K562 (cell line): ENCODE results near the gene MIDN. TPM values are rescaled to one million over a fixed set of nuclear protein-coding genes. Genes with fewer than 3 reads are reported as not detected.

ENCODE experiments used
- CBX1 ChIP-seq: sonication (generic); IDR thresholded peaks from 2 replicates; pipeline ENCODE4 v1.6.1; 2016; ENCODE audit warnings: antibody characterized with exemption, low read depth, mild to moderate bottlenecking
- EGR1 ChIP-seq: fragments of 450-650 bp; conservative IDR thresholded peaks from 2 replicates; pipeline ENCODE4 v1.6.1; 2017; ENCODE audit warnings: mild to moderate bottlenecking
- GABPA ChIP-seq: fragments of 200-800 bp; sonication (Bioruptor generic); conservative IDR thresholded peaks from 2 replicates; pipeline ENCODE4 v1.6.1; 2016; ENCODE audit warnings: low read depth, missing genetic modification characterization, missing compliant biosample characterization
- HNRNPH1 ChIP-seq: fragments of 200-400 bp; formaldehyde crosslinking; optimal IDR thresholded peaks from 2 replicates; pipeline ENCODE3; 2017; ENCODE audit warnings: low read depth, mild to moderate bottlenecking, low read length, moderate library complexity
- HNRNPL ChIP-seq: fragments of 200-400 bp; formaldehyde crosslinking; IDR thresholded peaks from 2 replicates; pipeline ENCODE4 v1.6.1; 2017; ENCODE audit warnings: low read depth, mild to moderate bottlenecking, low read length
- ID3 ChIP-seq, 2 experiments: fragments of 250-450 bp in 1 of 2; fragments of 450-650 bp in 1 of 2; sonication (Bioruptor Pico) in 1 of 2; IDR thresholded peaks; 2 replicates each; pipeline versions ENCODE4 v1.6.1 to v1.8.0; 2016 to 2021; ENCODE audit warnings: mild to moderate bottlenecking in 2 of 2, moderate library complexity in 2 of 2, missing compliant biosample characterization in 1 of 2, missing genetic modification characterization in 1 of 2
- LCOR ChIP-seq: sonication (generic); formaldehyde crosslinking; IDR thresholded peaks from 2 replicates; pipeline ENCODE4 v1.8.0; 2022; ENCODE audit warnings: mild to moderate bottlenecking, missing genetic modification reagents
- MAX ChIP-seq: sonication (generic); formaldehyde crosslinking; IDR thresholded peaks from 2 replicates; pipeline ENCODE4 v1.9.0; 2022; ENCODE audit warnings: mild to moderate bottlenecking, missing genetic modification reagents
- OTX1 ChIP-seq: fragments of 450-650 bp; formaldehyde crosslinking; IDR thresholded peaks from 2 replicates; pipeline ENCODE4 v1.4.0; 2022; ENCODE audit warnings: mild to moderate bottlenecking
- RB1 ChIP-seq: fragments of 450-650 bp; IDR thresholded peaks from 2 replicates; pipeline ENCODE4 v1.6.1; 2017; ENCODE audit warnings: low read depth, mild to moderate bottlenecking
- TCF3 ChIP-seq: sonication (generic); formaldehyde crosslinking; IDR thresholded peaks from 2 replicates; pipeline ENCODE4 v1.4.0; 2020; ENCODE audit warnings: mild to moderate bottlenecking, missing genetic modification reagents
- WHSC1 ChIP-seq: IDR thresholded peaks from one replicate; pipeline ENCODE4 v1.6.1; 2012; ENCODE audit warnings: low read length, control low read depth, inconsistent platforms
- XRCC3 ChIP-seq: fragments of 450-650 bp; IDR thresholded peaks from 2 replicates; pipeline ENCODE4 v1.6.1; 2017; ENCODE audit warnings: mild to moderate bottlenecking, moderate library complexity
- ZBTB40 ChIP-seq, 2 experiments: fragments of 450-650 bp in 1 of 2; sonication (generic) in 1 of 2; formaldehyde crosslinking in 1 of 2; IDR thresholded peaks; 2 replicates each; pipeline versions ENCODE4 v1.7.1 to v1.9.0; 2016 to 2022; ENCODE audit warnings: inconsistent platforms in 1 of 2, mild to moderate bottlenecking in 1 of 2, missing genetic modification reagents in 1 of 2
- ZFX ChIP-seq: sonication (generic); formaldehyde crosslinking; IDR thresholded peaks from 2 replicates; pipeline ENCODE4 v1.8.0; 2022; ENCODE audit warnings: mild to moderate bottlenecking, missing genetic modification reagents, moderate library complexity
- ZNF239 ChIP-seq: fragments of 250-450 bp; sonication (Bioruptor Pico); IDR thresholded peaks from 2 replicates; pipeline ENCODE4 v1.4.0; 2020; ENCODE audit warnings: mild to moderate bottlenecking
- ZNF384 ChIP-seq: IDR thresholded peaks from 2 replicates; pipeline ENCODE4 v1.6.1; 2012; ENCODE audit warnings: low read depth, low read length, improper control_type of control experiment
- ZNF561 ChIP-seq: fragments of 450-650 bp; formaldehyde crosslinking; conservative IDR thresholded peaks from 2 replicates; pipeline ENCODE4 v1.4.0; 2020; ENCODE audit warnings: mild to moderate bottlenecking, moderate library complexity
- ZNF830 ChIP-seq: fragments of 250-450 bp; sonication (Bioruptor Pico); IDR thresholded peaks from 2 replicates; pipeline ENCODE4 v1.5.0; 2021; ENCODE audit warnings: mild to moderate bottlenecking
- polyA plus RNA-seq, 8 experiments: library from polyadenylated mRNA; depleted of rRNA in 4 of 8; stranded (reverse) in 5 of 8; unstranded in 3 of 8; fragments of >200 nt; fragmentation: Nextera tagmentation in 2 of 8; fragmentation: Illumina TruSeq in 1 of 8; extraction: Ambion mirVana in 2 of 8; extraction: Trizol in 1 of 8; gene quantifications; 2 replicates each; pipeline versions ENCODE4 v1.2.1 to v1.2.3, GENCODE V29; 2011 to 2014; ENCODE audit warnings: inconsistent platforms in 1 of 8, missing spikeins in 1 of 8
- total RNA-seq, 7 experiments: library from RNA; depleted of rRNA in 6 of 7; stranded (reverse); fragments of >200 nt in 6 of 7; fragmentation: Illumina TruSeq in 2 of 7; extraction: Trizol in 2 of 7; gene quantifications; 2 replicates each; pipeline versions ENCODE4 v1.2.1 to v1.2.3, GENCODE V29; 2011 to 2021; ENCODE audit warnings: low replicate concordance in 1 of 7

Gene MIDN
- total and polyA plus RNA-seq, 9 of the 15 experiments (the other 6 are each of a cell fraction or from before 2014, with no cell fraction given) = 0.17 to 120 (median 10.1) TPM

- TF ChIP-seq ZNF561 (no peak), ID3 (CRISPR knock-in tag; IDR thresholded peaks at IDR 0.05) (no peak), ID3 (tag; IDR thresholded peaks at IDR 0.05) (peak; percentile 28; the same call in 1 of the 2 replicates), ZFX (CRISPR knock-in tag) (peak; percentile 69), ZNF384 (no peak), WHSC1 (no peak), LCOR (CRISPR knock-in tag) (no peak), XRCC3 (no peak), RB1 (peak; percentile 44; the same call in 1 of the 2 replicates), ZNF239 (CRISPR knock-in tag) (no peak), ZBTB40 (IDR thresholded peaks at IDR 0.05) (peak; percentile 76), ZBTB40 (CRISPR knock-in tag; IDR thresholded peaks at IDR 0.05) (0 out of 2 replicates have a peak, but pooled peaks have one; percentile 22), EGR1 (peak; percentile 28), HNRNPH1 (no peak), MAX (CRISPR knock-in tag) (no peak), ZNF830 (CRISPR knock-in tag) (0 out of 2 replicates have a peak, but pooled peaks have one; percentile 83), TCF3 (CRISPR knock-in tag) (no peak), OTX1 (CRISPR knock-in tag) (peak; percentile 15; the same call in 1 of the 2 replicates), HNRNPL (no peak), CBX1 (0 out of 2 replicates have a peak, but pooled peaks have one; percentile 44), GABPA (tag) (peak; percentile 85)
Measured at GRCh38 chr19:1259206-1259875, 11.0 kb downstream of the MIDN start (continued).
